ENCODE results near the gene C2CD4D. TPM values are rescaled to one million over a fixed set of nuclear protein-coding genes. Genes with fewer than 3 reads are reported as not detected.

C2CD4D gene
- total RNA-seq, 1 donor from 2014 or later, result not detected

Small RNA genes within 50 kb of the gene (small RNA-seq; reads per million reads assigned to genes)
- not detected for gene RF00019 (ENCODE audit: low replicate concordance)

Other genes with a start within 250 kb of the C2CD4D start
- gene SNX27, start 227.8 kb downstream of the C2CD4D start, total RNA-seq, result 33.4 TPM
- gene CELF3, start 123.0 kb downstream of the C2CD4D start, total RNA-seq, result 0.49 TPM
- gene RIIAD1, start 118.3 kb downstream of the C2CD4D start, total RNA-seq, result not detected
- 63.9 TPM for gene MRPL9, start 76.3 kb downstream of the C2CD4D start, total RNA-seq
- 6.0 TPM for gene TDRKH, start 49.3 kb downstream of the C2CD4D start, total RNA-seq
- 0.10 TPM for gene LINGO4, start 34.4 kb downstream of the C2CD4D start, total RNA-seq
- 4.0 TPM for gene RORC, start 8.0 kb downstream of the C2CD4D start, total RNA-seq
- gene THEM5, start 13.9 kb upstream of the C2CD4D start, total RNA-seq, result 8.4 TPM
- 6.0 TPM for gene THEM4, start 69.7 kb upstream of the C2CD4D start, total RNA-seq
- gene S100A10, start 154.0 kb upstream of the C2CD4D start, total RNA-seq, result 133 TPM
- gene S100A11, start 197.2 kb upstream of the C2CD4D start, total RNA-seq, result 79.9 TPM
- 17.4 TPM for gene TCHHL1, start 249.2 kb upstream of the C2CD4D start, total RNA-seq

All from skin of body (tissue), 2 donors.